Chondrocyte (in vitro differentiated cells): Measurements from ENCODE around the gene LGALS16. TPM values are rescaled to one million over a fixed set of nuclear protein-coding genes. Genes with fewer than 3 reads are reported as not detected.

Source experiments
- DNase-seq: peaks from one replicate; pipeline ENCODE4 v3.0.0; 2021; ENCODE audit warnings: mixed read lengths, low spot score
- H3K27ac Mint-ChIP-seq: one replicate; pipeline ENCODE4 v1.8.0; 2021; ENCODE audit warnings: mild to moderate bottlenecking, moderate library complexity, mixed read lengths; ENCODE audit not compliant: unreplicated experiment
- H3K27me3 Mint-ChIP-seq: 2 replicates; pipeline ENCODE4 v1.8.0; 2021; ENCODE audit warnings: low read depth, mixed read lengths
- H3K36me3 Mint-ChIP-seq: 2 replicates; pipeline ENCODE4 v1.8.0; 2021; ENCODE audit warnings: low read depth, mixed read lengths
- H3K4me1 Mint-ChIP-seq: 2 replicates; pipeline ENCODE4 v1.8.0; 2021; ENCODE audit warnings: low read depth, mild to moderate bottlenecking, mixed read lengths
- H3K4me3 Mint-ChIP-seq: one replicate; pipeline ENCODE4 v1.8.0; 2021; ENCODE audit warnings: mild to moderate bottlenecking, moderate library complexity, mixed read lengths; ENCODE audit not compliant: unreplicated experiment
- H3K9me3 Mint-ChIP-seq: 2 replicates; pipeline ENCODE4 v1.8.0; 2021; ENCODE audit warnings: low read depth, mixed read lengths
- CTCF ChIP-seq: fragments of 200-600 bp; sonication (generic); IDR thresholded peaks from 2 replicates; pipeline ENCODE4 v1.5.0; 2021; ENCODE audit warnings: antibody characterized with exemption, mild to moderate bottlenecking, moderate library complexity
- total RNA-seq: library from RNA; stranded (reverse); gene quantifications from 3 replicates; pipeline ENCODE4 v1.2.1, GENCODE V29; 2021

Gene LGALS16
- total RNA-seq, 1 donor from 2014 or later: not detected

- no peak for DNase-seq
- Mint-ChIP-seq H3K36me3 (no peaks in the 10 kb centered on the region), H3K4me1 (no peaks in the 10 kb centered on the region), H3K4me3 (no peak overlapping the region), H3K9me3 (no peaks in the 10 kb centered on the region), H3K27me3 (peaks cover 4% of the 10 kb centered on the region), H3K27ac (no peak overlapping the region)
- no peak for TF ChIP-seq CTCF
Measured at GRCh38 chr19:39705578-39706188, 50.0 kb downstream of the LGALS16 start.

GRCh38 chr19:39708594-39708993 is 52.9 kb downstream of the LGALS16 start:
- H3K9me3 Mint-ChIP-seq: peaks cover 2% of the 10 kb centered on the region
- H3K27ac Mint-ChIP-seq: no peak overlapping the region
- H3K4me3 Mint-ChIP-seq: no peak overlapping the region
- TF ChIP-seq CTCF: no peak
- no peaks in the 10 kb centered on the region for H3K4me1 Mint-ChIP-seq
- H3K27me3 Mint-ChIP-seq: peaks cover 8% of the 10 kb centered on the region
- no peaks in the 10 kb centered on the region for H3K36me3 Mint-ChIP-seq
- no peak for DNase-seq

- no peak overlapping the region for H3K4me3 Mint-ChIP-seq
- H3K9me3 Mint-ChIP-seq: peaks cover 2% of the 10 kb centered on the region
- H3K27me3 Mint-ChIP-seq: peaks cover 8% of the 10 kb centered on the region
- no peak for TF ChIP-seq CTCF
- H3K27ac Mint-ChIP-seq: no peak overlapping the region
- no peaks in the 10 kb centered on the region for H3K36me3 Mint-ChIP-seq
- H3K4me1 Mint-ChIP-seq: no peaks in the 10 kb centered on the region
- DNase-seq: no peak
Measured at GRCh38 chr19:39709026-39709872, 53.5 kb downstream of the LGALS16 start.

Other genes with a start within 250 kb of the LGALS16 start
- 30.2 to 55.7 TPM (median 46.3 TPM) in 3 replicates for gene ZFP36, start 249.1 kb upstream of the LGALS16 start, total RNA-seq
- gene PLEKHG2, start 243.2 kb upstream of the LGALS16 start, total RNA-seq: 108 to 154 TPM (median 150 TPM) in 3 replicates
- 1,022 to 1,375 TPM (median 1,065 TPM) in 3 replicates for gene RPS16, start 220.0 kb upstream of the LGALS16 start, total RNA-seq
- gene SUPT5H, start 210.3 kb upstream of the LGALS16 start, total RNA-seq: 106 to 120 TPM (median 108 TPM) in 3 replicates
- gene TIMM50, start 175.1 kb upstream of the LGALS16 start, total RNA-seq: 46.4 to 65.7 TPM (median 49.9 TPM) in 3 replicates
- 0.92 to 1.3 TPM (median 1.00 TPM) in 3 replicates for gene DLL3, start 157.0 kb upstream of the LGALS16 start, total RNA-seq
- not detected in 3 replicates for gene SELENOV, start 140.8 kb upstream of the LGALS16 start, total RNA-seq
- gene EID2B, start 123.1 kb upstream of the LGALS16 start, total RNA-seq: 1.7 to 2.7 TPM (median 2.4 TPM) in 3 replicates
- 14.3 to 15.6 TPM (median 15.1 TPM) in 3 replicates for gene EID2, start 115.8 kb upstream of the LGALS16 start, total RNA-seq
- not detected in 3 replicates for gene LGALS13, start 53.4 kb upstream of the LGALS16 start, total RNA-seq
- not detected in 3 replicates for gene LGALS14, start 48.6 kb downstream of the LGALS16 start, total RNA-seq
- gene CLC, start 82.1 kb downstream of the LGALS16 start, total RNA-seq: not detected in 3 replicates
- gene LEUTX, start 122.9 kb downstream of the LGALS16 start, total RNA-seq: not detected in 3 replicates
- 15.0 to 20.0 TPM (median 19.6 TPM) in 3 replicates for gene DYRK1B, start 178.2 kb downstream of the LGALS16 start, total RNA-seq
- 95.0 to 119 TPM (median 104 TPM) in 3 replicates for gene FBL, start 190.5 kb downstream of the LGALS16 start, total RNA-seq